HG03108 (cell line): Measurements from ENCODE around the gene RPS19BP1.

ENCODE experiments used
- ATAC-seq: cut with Tn5 transposase; IDR thresholded peaks from one replicate; pipeline ENCODE4 v1.9.1; 2021; ENCODE audit warnings: moderate library complexity; ENCODE audit not compliant: unreplicated experiment

Gene RPS19BP1

GRCh38 chr22:39559456-39560105 is 27.0 kb upstream of the RPS19BP1 start:
- no peak for ATAC-seq

- ATAC-seq = no peak
Measured at GRCh38 chr22:39558950-39559349, 26.4 kb upstream of the RPS19BP1 start.

- ATAC-seq = no peak
Measured at GRCh38 chr22:39558254-39558727, 25.7 kb upstream of the RPS19BP1 start.

GRCh38 chr22:39556970-39557841 is 24.7 kb upstream of the RPS19BP1 start:
- no peak for ATAC-seq

- ATAC-seq = no peak
Measured at GRCh38 chr22:39554151-39554550, 21.6 kb upstream of the RPS19BP1 start.

- no peak for ATAC-seq
Measured at GRCh38 chr22:39553429-39553828, 20.9 kb upstream of the RPS19BP1 start.

- no peak for ATAC-seq
Measured at GRCh38 chr22:39547587-39547947, 15.0 kb upstream of the RPS19BP1 start.

- ATAC-seq = no peak
Measured at GRCh38 chr22:39546889-39547586, 14.5 kb upstream of the RPS19BP1 start.

GRCh38 chr22:39545386-39546365 is 13.1 kb upstream of the RPS19BP1 start:
- no peak for ATAC-seq

- ATAC-seq = no peak
Measured at GRCh38 chr22:39543095-39543494, 10.5 kb upstream of the RPS19BP1 start.

GRCh38 chr22:39537975-39538374 is 5.4 kb upstream of the RPS19BP1 start:
- no peak for ATAC-seq

- no peak for ATAC-seq
Measured at GRCh38 chr22:39536711-39537110, 4.2 kb upstream of the RPS19BP1 start.

- ATAC-seq = no peak
Measured at GRCh38 chr22:39535831-39536449, 3.4 kb upstream of the RPS19BP1 start.

GRCh38 chr22:39535357-39535725 is 2.8 kb upstream of the RPS19BP1 start:
- ATAC-seq = no peak

- ATAC-seq = no peak
Measured at GRCh38 chr22:39534591-39535356, 2.2 kb upstream of the RPS19BP1 start.

GRCh38 chr22:39534092-39534506 is 1.6 kb upstream of the RPS19BP1 start:
- no peak for ATAC-seq

- ATAC-seq = no peak
Measured at GRCh38 chr22:39530692-39531331, 1.7 kb downstream of the RPS19BP1 start.

GRCh38 chr22:39530116-39530515 is 2.4 kb downstream of the RPS19BP1 start:
- ATAC-seq = no peak

GRCh38 chr22:39529487-39529851 is 3.1 kb downstream of the RPS19BP1 start:
- ATAC-seq = no peak
